Endodermal cell (in vitro differentiated cells): Measurements from ENCODE around the gene ZNF644. TPM values are rescaled to one million over a fixed set of nuclear protein-coding genes. Genes with fewer than 3 reads are reported as not detected.
"Not testable (repeated sequence)": the region's sequence is repeated elsewhere in the genome, so short reads cannot be mapped to it uniquely, and the experiment has no call there.

Experiments
- DNase-seq: peaks from one replicate; pipeline ENCODE4 v3.0.0-alpha.2; 2017
- H3K27ac ChIP-seq: 2 replicates; pipeline ENCODE4 v1.5.1; 2013; ENCODE audit warnings: mild to moderate bottlenecking, low read depth, low read length, moderate library complexity
- H3K27me3 ChIP-seq: 2 replicates; pipeline ENCODE4 v1.6.1; 2013; ENCODE audit warnings: mild to moderate bottlenecking, low read length, moderate library complexity; ENCODE audit not compliant: insufficient read depth, control insufficient read depth, poor library complexity, severe bottlenecking
- H3K36me3 ChIP-seq: 2 replicates; pipeline ENCODE4 v1.7.0; 2013; ENCODE audit warnings: mild to moderate bottlenecking, low read length, moderate library complexity; ENCODE audit not compliant: control insufficient read depth, insufficient read depth
- H3K4me1 ChIP-seq: one replicate; pipeline ENCODE4 v1.7.0; 2013; ENCODE audit warnings: low read length; ENCODE audit not compliant: control insufficient read depth, insufficient read depth
- H3K4me3 ChIP-seq: 2 replicates; pipeline ENCODE4 v1.5.1; 2013; ENCODE audit warnings: mild to moderate bottlenecking, low read length, moderate library complexity
- H3K9ac ChIP-seq: 2 replicates; pipeline ENCODE4 v1.6.1; 2013; ENCODE audit warnings: mild to moderate bottlenecking, low read length, moderate library complexity; ENCODE audit not compliant: poor library complexity, severe bottlenecking; ENCODE audit errors: extremely low read depth
- H3K9me3 ChIP-seq: 2 replicates; pipeline ENCODE4 v1.6.1; 2013; ENCODE audit warnings: mild to moderate bottlenecking, low read length, moderate library complexity; ENCODE audit not compliant: control insufficient read depth
- H3K27ac Mint-ChIP-seq: 2 replicates; pipeline ENCODE4 v1.8.0; 2020; ENCODE audit warnings: mixed read lengths
- H3K27me3 Mint-ChIP-seq: 2 replicates; pipeline ENCODE4 v1.8.0; 2021; ENCODE audit warnings: mild to moderate bottlenecking, mixed read lengths; ENCODE audit not compliant: insufficient read depth
- H3K36me3 Mint-ChIP-seq: 2 replicates; pipeline ENCODE4 v1.8.0; 2020; ENCODE audit warnings: low read depth, mixed read lengths
- H3K4me1 Mint-ChIP-seq: 2 replicates; pipeline ENCODE4 v1.8.0; 2020; ENCODE audit warnings: mixed read lengths
- H3K4me3 Mint-ChIP-seq: 2 replicates; pipeline ENCODE4 v1.8.0; 2020; ENCODE audit warnings: mild to moderate bottlenecking, moderate library complexity, mixed read lengths
- H3K9me3 Mint-ChIP-seq: 2 replicates; pipeline ENCODE4 v1.8.0; 2020; ENCODE audit warnings: mild to moderate bottlenecking, mixed read lengths
- WGBS, 2 experiments: methylation state at CpG; one replicate each; pipeline versions ENCODE4 v1.1.5 to v1.1.7; 2013; ENCODE audit warnings: missing lambda C conversion rate in 2 of 2, mixed read lengths in 1 of 2; ENCODE audit not compliant: insufficient coverage in 1 of 2, insufficient read length in 1 of 2; 5-methylcytosine and 5-hydroxymethylcytosine counted together
- total RNA-seq, 2 donors: library from RNA; stranded (reverse); fragmentation: NEBNext Ultra II Directional in 1 of 2; extraction: Animal tissue kit (Norgen Biotek cat#: 25700) in 1 of 2; gene quantifications; 2 replicates in 1 of 2; 3 replicates in 1 of 2; pipeline ENCODE4 v1.2.1, GENCODE V29; 2021
- TF ChIP-seq, protein P1 (sequence below): fragments of 200-600 bp; sonication (generic); conservative IDR thresholded peaks from 2 replicates; pipeline ENCODE4 v1.5.0; 2021; ENCODE audit warnings: antibody characterized with exemption, mild to moderate bottlenecking

ZNF644 gene
- total RNA-seq, 2 donors from 2014 or later: 57.5 to 75.7 TPM

DNA sequence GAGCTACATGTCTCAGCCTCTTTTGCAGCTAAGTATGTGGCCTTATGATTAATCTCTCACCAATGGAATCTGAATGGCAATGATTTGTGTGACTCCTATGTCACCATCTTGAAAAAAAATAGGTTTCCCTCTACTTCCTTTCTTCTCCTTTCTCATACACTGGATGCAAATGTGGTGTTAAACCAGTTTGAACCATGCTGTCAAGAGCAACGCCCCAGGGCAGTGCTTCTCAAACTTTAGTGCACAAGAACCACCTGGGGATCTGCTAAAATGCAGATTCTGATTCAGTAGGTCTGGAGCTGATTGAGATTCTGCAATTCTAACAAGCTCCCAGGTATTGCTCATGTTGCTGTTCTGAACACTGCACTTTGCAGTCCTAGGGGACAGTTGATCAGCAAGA lies 44.7 kb upstream of the ZNF644 start:
- Mint-ChIP-seq H3K27ac (no peak overlapping the region), H3K9me3 (peaks cover 2% of the 10 kb centered on the region), H3K36me3 (no peaks in the 10 kb centered on the region), H3K4me1 (peaks cover 5% of the 10 kb centered on the region), H3K27me3 (no peaks in the 10 kb centered on the region), H3K4me3 (no peak overlapping the region)
- Histone ChIP-seq H3K36me3 (no peaks in the 10 kb centered on the region), H3K9ac (no peak overlapping the region), H3K27me3 (no peaks in the 10 kb centered on the region), H3K4me3 (no peak overlapping the region), H3K9me3 (no peaks in the 10 kb centered on the region), H3K27ac (no peak overlapping the region), H3K4me1 (no peaks in the 10 kb centered on the region)
- 57 to 80% methylated on average over 1 of the region's 1 CpG for WGBS, 2 experiments
- TF ChIP-seq, protein P1, sequence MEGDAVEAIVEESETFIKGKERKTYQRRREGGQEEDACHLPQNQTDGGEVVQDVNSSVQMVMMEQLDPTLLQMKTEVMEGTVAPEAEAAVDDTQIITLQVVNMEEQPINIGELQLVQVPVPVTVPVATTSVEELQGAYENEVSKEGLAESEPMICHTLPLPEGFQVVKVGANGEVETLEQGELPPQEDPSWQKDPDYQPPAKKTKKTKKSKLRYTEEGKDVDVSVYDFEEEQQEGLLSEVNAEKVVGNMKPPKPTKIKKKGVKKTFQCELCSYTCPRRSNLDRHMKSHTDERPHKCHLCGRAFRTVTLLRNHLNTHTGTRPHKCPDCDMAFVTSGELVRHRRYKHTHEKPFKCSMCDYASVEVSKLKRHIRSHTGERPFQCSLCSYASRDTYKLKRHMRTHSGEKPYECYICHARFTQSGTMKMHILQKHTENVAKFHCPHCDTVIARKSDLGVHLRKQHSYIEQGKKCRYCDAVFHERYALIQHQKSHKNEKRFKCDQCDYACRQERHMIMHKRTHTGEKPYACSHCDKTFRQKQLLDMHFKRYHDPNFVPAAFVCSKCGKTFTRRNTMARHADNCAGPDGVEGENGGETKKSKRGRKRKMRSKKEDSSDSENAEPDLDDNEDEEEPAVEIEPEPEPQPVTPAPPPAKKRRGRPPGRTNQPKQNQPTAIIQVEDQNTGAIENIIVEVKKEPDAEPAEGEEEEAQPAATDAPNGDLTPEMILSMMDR: no peak
- DNase-seq: peak; percentile 48

DNA sequence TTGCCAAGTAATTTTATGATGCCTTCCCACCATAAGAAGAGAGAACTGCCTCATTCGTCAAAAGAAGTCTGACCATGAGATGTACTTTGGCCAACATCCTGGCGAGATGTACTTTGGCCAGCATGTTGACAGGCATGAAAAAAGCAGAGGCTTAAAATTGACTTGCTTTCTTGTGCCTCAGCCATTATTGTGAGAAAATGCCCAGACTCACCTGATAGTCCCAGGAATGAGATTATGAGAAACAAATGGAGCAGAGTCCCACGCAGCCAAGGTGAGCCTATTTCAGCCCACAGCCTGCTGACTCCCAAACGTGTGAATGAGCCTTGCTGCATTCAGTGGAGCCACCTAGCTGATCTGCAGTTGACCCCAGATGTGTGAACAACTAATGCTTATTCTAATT lies 43.5 kb upstream of the ZNF644 start:
- Histone ChIP-seq H3K4me1 (no peaks in the 10 kb centered on the region), H3K9me3 (peaks cover 5% of the 10 kb centered on the region), H3K4me3 (no peak overlapping the region), H3K27me3 (no peaks in the 10 kb centered on the region), H3K9ac (no peak overlapping the region), H3K36me3 (no peaks in the 10 kb centered on the region), H3K27ac (no peak overlapping the region)
- H3K9me3 Mint-ChIP-seq: peaks cover 3% of the 10 kb centered on the region
- H3K27me3 Mint-ChIP-seq: no peaks in the 10 kb centered on the region
- no peak for DNase-seq
- TF ChIP-seq, protein P1: no peak
- WGBS, 2 experiments: 74 to 85% methylated on average over 4 of the region's 4 CpGs
- H3K4me1 Mint-ChIP-seq: peaks cover 5% of the 10 kb centered on the region
- no peaks in the 10 kb centered on the region for H3K36me3 Mint-ChIP-seq
- no peak overlapping the region for H3K4me3 Mint-ChIP-seq
- H3K27ac Mint-ChIP-seq: no peak overlapping the region

- H3K4me3 Mint-ChIP-seq, H3K36me3 Mint-ChIP-seq, H3K4me1 ChIP-seq, DNase-seq, H3K27me3 ChIP-seq, H3K27ac ChIP-seq, H3K4me1 Mint-ChIP-seq, H3K36me3 ChIP-seq, H3K27ac Mint-ChIP-seq, H3K27me3 Mint-ChIP-seq, H3K9me3 Mint-ChIP-seq, H3K9me3 ChIP-seq, H3K4me3 ChIP-seq, H3K9ac ChIP-seq: not testable (repeated sequence)
- WGBS, 2 experiments: 91 to 92% methylated on average over 4 to 5 of the region's 5 CpGs
These were observed 41.6 kb upstream of the ZNF644 start for GRCh38 chr1:91063403-91063802.

DNA sequence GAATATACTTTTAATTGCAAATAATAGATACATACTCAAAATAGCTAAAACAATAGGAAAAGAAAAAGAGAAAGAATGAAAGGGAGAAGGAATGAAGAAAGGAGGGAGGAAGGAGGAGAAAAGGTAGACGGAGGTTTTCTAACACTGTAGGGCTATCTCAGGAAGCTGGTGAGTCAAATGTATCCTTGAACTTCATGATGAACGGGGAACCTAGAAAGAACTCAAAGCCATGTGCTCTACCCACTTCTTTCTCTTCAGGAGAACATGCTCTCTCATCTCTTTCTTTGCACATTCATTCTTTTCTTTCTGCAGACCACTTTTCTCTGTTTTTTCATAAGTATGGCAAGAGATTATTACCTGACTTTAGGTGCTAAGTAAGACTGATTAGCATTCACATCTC lies 37.3 kb upstream of the ZNF644 start:
- Mint-ChIP-seq H3K4me3 (no peak overlapping the region), H3K27me3 (no peaks in the 10 kb centered on the region), H3K4me1 (peaks cover 1% of the 10 kb centered on the region), H3K27ac (no peak overlapping the region), H3K9me3 (peaks cover 5% of the 10 kb centered on the region), H3K36me3 (no peaks in the 10 kb centered on the region)
- no peaks in the 10 kb centered on the region for H3K4me1 ChIP-seq
- TF ChIP-seq, protein P1: no peak
- H3K27me3 ChIP-seq: no peaks in the 10 kb centered on the region
- no peak for DNase-seq
- peaks cover 5% of the 10 kb centered on the region for H3K9me3 ChIP-seq
- no peak overlapping the region for H3K4me3 ChIP-seq
- H3K36me3 ChIP-seq: no peaks in the 10 kb centered on the region
- 74 to 90% methylated on average over 2 of the region's 2 CpGs for WGBS, 2 experiments
- H3K27ac ChIP-seq: no peak overlapping the region
- H3K9ac ChIP-seq: no peak overlapping the region
